HG02870 (cell line): ENCODE results near the gene SNAP91.
"Not testable (repeated sequence)": the region's sequence is repeated elsewhere in the genome, so short reads cannot be mapped to it uniquely, and the experiment has no call there.

Source experiments
- ATAC-seq: cut with Tn5 transposase; IDR thresholded peaks from one replicate; pipeline ENCODE4 v1.9.1; 2021; ENCODE audit warnings: mild to moderate bottlenecking, moderate library complexity; ENCODE audit not compliant: unreplicated experiment

The SNAP91 gene

GRCh38 chr6:83633609-83634008, 75.3 kb downstream of the SNAP91 start:
- ATAC-seq = no peak

DNA sequence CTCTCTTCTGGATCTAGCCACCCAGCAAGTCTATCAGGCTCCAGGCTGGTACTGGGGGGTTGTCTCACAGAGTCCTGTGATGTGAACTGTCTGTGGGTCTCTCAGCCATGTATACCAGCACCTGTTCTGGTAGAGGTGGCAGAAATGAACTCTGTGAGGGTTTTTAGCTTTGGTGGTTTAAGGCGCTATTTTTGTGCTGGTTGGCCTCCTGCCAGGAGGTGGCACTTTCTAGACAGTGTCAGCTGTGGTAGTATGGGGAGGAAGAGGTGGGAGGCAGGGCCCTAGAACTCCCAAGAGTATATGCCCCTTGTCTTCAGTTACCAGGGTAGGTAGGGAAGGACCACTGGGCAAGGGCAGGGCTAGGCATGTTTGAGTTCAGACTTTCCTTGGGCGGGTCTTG, 75.8 kb downstream of the SNAP91 start:
- ATAC-seq = no peak

- ATAC-seq = not testable (repeated sequence)
Measured at GRCh38 chr6:83629908-83630307, 79.0 kb downstream of the SNAP91 start.

GRCh38 chr6:83615025-83615999, 93.6 kb downstream of the SNAP91 start:
- ATAC-seq = peak; percentile 69

- ATAC-seq = no peak
Measured at GRCh38 chr6:83613378-83613777, 95.5 kb downstream of the SNAP91 start.

DNA sequence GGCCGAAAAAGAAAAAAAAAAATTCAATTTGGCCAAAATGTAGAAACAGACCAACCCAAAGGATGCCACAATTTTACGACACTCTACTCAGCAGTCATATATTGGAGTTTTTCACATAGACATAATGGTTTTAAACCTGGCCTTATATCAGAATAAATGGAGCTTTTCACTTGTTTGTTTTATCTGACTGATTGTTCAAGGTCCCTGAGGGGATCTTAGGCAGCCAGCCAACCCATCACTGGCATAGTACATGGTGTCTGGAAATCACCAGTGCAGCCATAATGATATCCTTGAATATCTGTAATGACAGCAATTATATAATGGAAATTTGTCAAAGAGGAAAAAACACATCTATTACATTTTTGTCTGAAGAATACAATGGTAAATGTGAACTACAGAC, 99.7 kb downstream of the SNAP91 start:
- no peak for ATAC-seq

GRCh38 chr6:83605517-83605916, 103.4 kb downstream of the SNAP91 start:
- ATAC-seq = no peak

GRCh38 chr6:83603551-83603950, 105.3 kb downstream of the SNAP91 start:
- no peak for ATAC-seq

DNA sequence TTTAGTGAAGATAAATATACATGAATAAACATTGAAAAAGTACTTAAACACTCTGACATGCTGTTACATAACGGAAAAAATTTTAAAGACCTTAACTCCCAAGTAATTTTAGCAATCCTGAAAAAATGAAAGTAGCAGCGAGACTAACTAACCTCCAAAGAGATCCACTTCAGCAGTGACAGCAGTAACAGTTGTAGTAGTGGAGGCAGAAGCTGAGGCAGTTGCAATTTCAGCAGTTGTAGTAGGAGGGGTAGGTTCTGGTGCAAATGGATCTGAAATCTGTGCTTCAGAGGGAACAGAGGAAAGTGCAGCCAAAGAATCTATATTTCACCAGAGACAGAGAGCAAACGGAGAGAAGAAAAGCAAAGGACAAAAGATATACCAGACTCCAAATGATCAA, 107.8 kb downstream of the SNAP91 start:
- ATAC-seq = no peak

DNA sequence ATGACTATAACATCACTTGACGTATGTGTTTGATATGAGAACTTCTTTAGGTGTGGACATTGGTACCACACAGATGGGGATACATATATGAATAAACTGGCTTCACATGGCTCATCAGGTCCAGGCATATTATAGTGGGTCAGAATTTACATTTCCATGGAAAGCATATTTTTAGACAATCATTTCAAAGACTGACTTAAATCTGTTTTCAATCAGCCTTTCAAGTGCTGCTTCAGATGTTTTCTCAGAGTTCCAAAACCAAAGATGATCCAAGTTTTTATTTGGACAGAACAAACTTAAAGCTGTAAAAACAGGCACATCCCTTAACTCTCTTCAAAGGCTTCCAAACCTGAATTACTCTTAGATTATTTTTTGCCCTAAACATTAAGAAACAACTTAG, 108.4 kb downstream of the SNAP91 start:
- ATAC-seq = no peak

GRCh38 chr6:83597511-83597910, 111.4 kb downstream of the SNAP91 start:
- ATAC-seq = no peak

DNA sequence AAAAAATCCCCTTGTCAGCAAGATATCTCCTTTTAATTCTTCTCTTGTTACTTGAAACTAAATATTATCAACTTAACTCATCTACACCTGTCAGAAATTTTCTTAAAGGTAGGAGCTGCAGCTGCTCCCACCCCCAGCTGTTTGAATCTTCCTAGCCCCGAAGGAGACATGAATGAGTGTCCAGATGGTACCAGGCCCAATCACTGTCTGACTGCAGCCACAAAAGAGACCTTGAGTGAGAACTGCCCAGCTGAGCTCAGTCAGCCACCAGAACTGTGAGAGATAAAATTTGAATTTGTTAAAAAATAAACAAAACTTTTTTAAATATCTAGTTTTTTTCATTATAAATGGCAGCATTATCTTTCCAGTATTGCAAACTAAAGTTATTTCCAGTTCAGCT, 111.8 kb downstream of the SNAP91 start:
- ATAC-seq = no peak

GRCh38 chr6:83594941-83595340, 114.0 kb downstream of the SNAP91 start:
- ATAC-seq = no peak

GRCh38 chr6:83593395-83593785, 115.5 kb downstream of the SNAP91 start:
- no peak for ATAC-seq

GRCh38 chr6:83592770-83593394, 116.0 kb downstream of the SNAP91 start:
- peak; percentile 95 for ATAC-seq

DNA sequence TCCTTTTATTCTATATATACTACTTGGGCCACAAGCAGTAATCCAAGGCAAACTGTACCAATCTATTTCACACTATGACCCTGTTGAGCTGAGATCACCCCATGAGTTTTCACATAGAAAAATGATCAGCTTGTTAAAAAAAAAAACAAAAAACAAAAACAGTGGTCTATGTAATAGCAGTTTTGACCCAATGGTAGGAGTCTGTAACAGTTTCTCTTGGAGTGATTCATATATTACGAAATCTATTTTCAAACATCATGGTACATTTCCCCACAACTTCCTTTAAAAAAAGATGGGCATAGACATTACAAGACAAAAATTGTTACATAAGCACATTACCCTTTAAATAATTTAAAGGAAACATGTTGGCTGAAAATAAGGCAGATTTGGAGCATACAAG, 118.5 kb downstream of the SNAP91 start:
- no peak for ATAC-seq

DNA sequence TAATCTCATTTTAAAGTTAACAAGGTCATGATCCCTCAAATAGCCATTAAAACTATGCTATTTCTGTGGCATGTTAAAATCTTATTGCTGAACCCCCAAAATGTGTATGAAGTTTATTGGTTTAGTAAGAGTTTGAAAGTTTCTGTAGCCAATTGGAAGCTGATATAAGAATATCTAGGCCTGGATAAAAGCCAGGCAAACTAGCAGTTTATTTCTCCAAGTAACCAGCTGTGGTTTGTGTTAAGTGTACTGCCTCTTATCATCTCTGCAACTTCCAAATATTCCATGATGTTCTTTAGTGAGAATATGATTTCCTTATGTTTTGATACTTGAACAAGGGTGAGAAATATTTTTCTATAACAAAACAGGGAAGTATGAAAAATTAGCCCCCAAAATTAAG, 119.8 kb downstream of the SNAP91 start:
- no peak for ATAC-seq

DNA sequence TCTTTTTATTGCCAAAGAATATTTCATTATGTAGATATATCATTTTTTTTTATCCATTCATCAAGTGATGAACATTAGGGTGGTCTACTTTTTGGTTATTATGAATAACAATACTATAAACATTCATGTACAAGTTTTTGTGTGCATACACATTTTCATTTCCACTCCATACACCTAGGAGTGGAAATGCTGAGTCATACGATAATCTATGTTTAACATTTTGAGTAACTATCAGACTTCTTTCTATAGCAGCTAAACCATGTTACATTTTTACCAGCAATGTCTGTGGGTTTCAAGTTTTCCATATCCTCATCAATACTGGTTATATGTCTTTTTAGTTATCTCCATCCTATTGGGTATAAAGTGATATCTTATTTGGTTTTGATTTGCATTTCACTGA, 130.8 kb downstream of the SNAP91 start:
- no peak for ATAC-seq

- ATAC-seq = no peak
Measured at GRCh38 chr6:83574783-83575182, 134.1 kb downstream of the SNAP91 start.

GRCh38 chr6:83571663-83572185, 137.2 kb downstream of the SNAP91 start:
- not testable (repeated sequence) for ATAC-seq

- ATAC-seq = no peak
Measured at GRCh38 chr6:83558975-83559374, 149.9 kb downstream of the SNAP91 start.

DNA sequence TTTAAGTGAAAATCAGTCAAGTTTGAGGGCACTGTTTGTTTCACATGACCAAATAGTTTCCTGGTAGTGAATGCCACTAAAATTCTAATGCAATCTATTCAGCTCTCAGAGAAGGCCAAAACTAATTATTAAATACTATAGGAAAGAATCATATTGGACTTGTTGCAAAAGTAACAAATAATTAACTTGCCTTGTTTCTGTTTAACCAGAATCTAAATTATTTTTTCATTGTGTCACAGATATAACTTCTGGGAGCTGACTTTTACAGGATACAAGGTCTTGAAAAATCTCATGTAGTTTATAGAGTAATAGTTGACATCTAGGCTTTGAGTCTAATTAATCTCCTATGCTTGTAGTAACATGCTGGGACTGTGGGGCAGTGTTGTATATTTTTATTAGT, 152.0 kb downstream of the SNAP91 start:
- no peak for ATAC-seq
